Heart left ventricle (tissue), 13 donors: Measurements from ENCODE around the gene LIN9.

ENCODE experiments used
- POLR2A ChIP-seq, 2 donors: fragments of 450-650 bp; IDR thresholded peaks; one replicate each; pipeline ENCODE4 v1.6.1; 2017; ENCODE audit warnings: antibody characterized with exemption in 2 of 2, mild to moderate bottlenecking in 2 of 2, moderate library complexity in 2 of 2
- TF ChIP-seq, protein P1 (sequence below), 12 donors: fragments of 200-600 bp; sonication (generic) in 4 of 12; IDR thresholded peaks; one replicate each; pipeline versions ENCODE4 v1.5.0 to v1.8.0; 2018 to 2022; ENCODE audit warnings: antibody characterized with exemption in 12 of 12, mild to moderate bottlenecking in 5 of 12
- donor health status: ischemic (EF 13 %, LVEDD 7.1; RV severe dilation, severe dysfunction).
- donor health status: DM: no; HTN: yes; CAD: no.
- donor health status: DM: no; HTN: no; CAD: no.
- donor health status: ischemic (EF 25% LVEDD 6.9; RV normal size, moderate dysfunction).
- donor health status: ischemic (EF 25% LVEDD 5.7; RV mildly dilated, moderate dysfunction).
- donor health status: ischemic (EF 35%, LVEDD 5.7; RV mildly dilated, moderate dysfunction).
- donor health status: nonischemic (EF 11% LVEDD 7.7; RV severe dilation, severe dysfunction).
- donor health status: DM: yes; HTN: yes; CAD: no.
- donor health status: PGD.
- donor health status: ischemic (EF 29% LVEDD 5.4; RV normal size, mild dysfunction).
- donor health status: nonischemic (EF 23%, LVEDD 6.1; RV moderate dilation, normal function).

DNA sequence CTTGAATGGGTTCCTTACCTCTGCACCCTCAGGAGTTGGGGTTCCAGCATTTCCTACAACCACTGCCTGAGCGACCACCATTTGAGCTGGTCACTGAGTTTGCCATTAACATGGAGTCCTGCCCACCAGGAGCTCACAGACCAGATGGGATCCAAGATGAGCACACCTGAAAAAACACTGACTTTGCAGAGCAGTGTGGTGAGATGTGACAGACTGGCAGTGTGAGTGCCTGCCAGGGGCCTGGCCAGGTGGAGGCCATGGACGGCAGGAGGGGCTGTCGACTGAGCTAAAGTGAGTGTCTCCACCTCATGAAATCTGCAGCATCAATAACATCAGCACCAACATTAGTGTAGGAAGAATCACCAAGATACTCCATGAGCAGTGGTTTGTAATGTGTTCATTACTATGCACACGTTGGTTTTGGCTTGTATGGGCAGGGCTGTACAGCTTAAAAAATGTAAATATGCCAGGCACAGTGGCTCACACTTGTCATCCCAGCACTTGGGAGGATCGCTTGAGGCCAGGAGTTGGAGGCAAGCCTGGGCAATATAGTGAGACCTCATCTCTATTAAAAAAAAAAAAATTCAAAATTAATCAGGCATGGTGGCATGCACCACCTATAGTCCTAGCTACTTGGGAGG, 97.7 kb downstream of the LIN9 start:
- TF ChIP-seq, protein P1, sequence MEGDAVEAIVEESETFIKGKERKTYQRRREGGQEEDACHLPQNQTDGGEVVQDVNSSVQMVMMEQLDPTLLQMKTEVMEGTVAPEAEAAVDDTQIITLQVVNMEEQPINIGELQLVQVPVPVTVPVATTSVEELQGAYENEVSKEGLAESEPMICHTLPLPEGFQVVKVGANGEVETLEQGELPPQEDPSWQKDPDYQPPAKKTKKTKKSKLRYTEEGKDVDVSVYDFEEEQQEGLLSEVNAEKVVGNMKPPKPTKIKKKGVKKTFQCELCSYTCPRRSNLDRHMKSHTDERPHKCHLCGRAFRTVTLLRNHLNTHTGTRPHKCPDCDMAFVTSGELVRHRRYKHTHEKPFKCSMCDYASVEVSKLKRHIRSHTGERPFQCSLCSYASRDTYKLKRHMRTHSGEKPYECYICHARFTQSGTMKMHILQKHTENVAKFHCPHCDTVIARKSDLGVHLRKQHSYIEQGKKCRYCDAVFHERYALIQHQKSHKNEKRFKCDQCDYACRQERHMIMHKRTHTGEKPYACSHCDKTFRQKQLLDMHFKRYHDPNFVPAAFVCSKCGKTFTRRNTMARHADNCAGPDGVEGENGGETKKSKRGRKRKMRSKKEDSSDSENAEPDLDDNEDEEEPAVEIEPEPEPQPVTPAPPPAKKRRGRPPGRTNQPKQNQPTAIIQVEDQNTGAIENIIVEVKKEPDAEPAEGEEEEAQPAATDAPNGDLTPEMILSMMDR (IDR thresholded peaks at IDR 0.05): no peak
- TF ChIP-seq POLR2A (IDR thresholded peaks at IDR 0.05): no peak
